Endothelial cell of umbilical vein (primary cell): ENCODE measurements around the gene PPY. TPM values are rescaled to one million over a fixed set of nuclear protein-coding genes. Genes with fewer than 3 reads are reported as not detected.

Source experiments
- BruUV-seq: library from RNA; stranded (reverse); fragments of 400-500 nt; replicated peaks from 2 replicates; lab custom pipeline; 2021; lab: Mats Ljungman, UMichigan
- CTCF ChIA-PET: fragments of 300-600, 350-600 bp; sonication (Branson Sonifier 250); formaldehyde crosslinking; loops from one replicate; lab custom pipeline; 2021; ENCODE audit warnings: antibody characterized with exemption, inconsistent platforms; lab: Charles Lee
- POLR2A ChIA-PET: fragments of 300-600, 350-600 bp; sonication (Branson Sonifier 250); formaldehyde crosslinking; loops from one replicate; lab custom pipeline; 2021; ENCODE audit warnings: antibody characterized with exemption, inconsistent platforms; lab: Charles Lee
- DNase-seq: peaks from one replicate; pipeline ENCODE4 v3.0.0-alpha.2; 2011; ENCODE audit warnings: low read depth, low spot score
- FAIRE-seq: peaks from 2 replicates; lab custom pipeline; 2011; peaks lifted over from hg19 to GRCh38; lab: Jason Lieb, UNC
- H2AFZ ChIP-seq: 2 replicates; pipeline ENCODE4 v1.6.0; 2012; ENCODE audit warnings: low read depth, low read length, control low read depth, inconsistent platforms
- H3K27ac ChIP-seq: 2 replicates; pipeline ENCODE4 v1.5.1; 2011; ENCODE audit warnings: low read depth, mild to moderate bottlenecking, control low read depth, low read length, moderate library complexity; ENCODE audit not compliant: insufficient read depth
- H3K27me3 ChIP-seq, 2 experiments: 2 replicates each; pipeline versions ENCODE4 v1.6.0 to v1.6.1; 2011; ENCODE audit warnings: low read length in 2 of 2, mixed read lengths in 1 of 2; ENCODE audit not compliant: control insufficient read depth in 2 of 2, insufficient read depth in 2 of 2
- H3K36me3 ChIP-seq, 2 experiments: 2 replicates in 1 of 2; 3 replicates in 1 of 2; pipeline ENCODE4 v1.5.1; 2011; ENCODE audit warnings: low read length in 2 of 2, mild to moderate bottlenecking in 1 of 2, moderate library complexity in 1 of 2; ENCODE audit not compliant: control insufficient read depth in 2 of 2, insufficient read depth in 2 of 2; ENCODE audit errors: extremely low read depth in 1 of 2
- H3K4me1 ChIP-seq: 3 replicates; pipeline ENCODE4 v1.5.1; 2011; ENCODE audit warnings: mild to moderate bottlenecking, low read length; ENCODE audit not compliant: control insufficient read depth, insufficient read depth; ENCODE audit errors: extremely low read depth
- H3K4me2 ChIP-seq: 2 replicates; pipeline ENCODE4 v1.6.1; 2011; ENCODE audit warnings: low read length, control low read depth, mixed read lengths; ENCODE audit not compliant: insufficient read depth
- H3K4me3 ChIP-seq, 3 experiments: fragments of 200-600 bp in 1 of 3; sonication (generic), shearing (Covaris generic) in 1 of 3; replicated peaks in 1 of 3; 2 replicates each; pipeline ENCODE4 v1.5.1; 2011 to 2016; ENCODE audit warnings: control low read depth in 3 of 3, low read length in 3 of 3, mild to moderate bottlenecking in 2 of 3, inconsistent platforms in 1 of 3, low read depth in 1 of 3, moderate library complexity in 1 of 3; ENCODE audit not compliant: insufficient read depth in 1 of 3
- H3K79me2 ChIP-seq: 2 replicates; pipeline ENCODE4 v1.6.0; 2012; ENCODE audit warnings: low read length, inconsistent platforms; ENCODE audit not compliant: control insufficient read depth, insufficient read depth
- H3K9ac ChIP-seq: replicated peaks from 2 replicates; pipeline ENCODE3; 2011; ENCODE audit warnings: low read length, control low read depth; ENCODE audit not compliant: insufficient read depth; ENCODE audit errors: extremely low read depth
- H3K9me1 ChIP-seq: replicated peaks from 3 replicates; pipeline ENCODE4 v1.6.0; 2011; ENCODE audit warnings: mild to moderate bottlenecking, low read length; ENCODE audit not compliant: control insufficient read depth, insufficient read depth; ENCODE audit errors: extremely low read depth
- H3K9me3 ChIP-seq: replicated peaks from 2 replicates; pipeline ENCODE4 v1.5.1; 2012; ENCODE audit warnings: low read length, inconsistent platforms; ENCODE audit not compliant: control insufficient read depth, insufficient read depth
- H4K20me1 ChIP-seq: replicated peaks from 2 replicates; pipeline ENCODE3; 2011; ENCODE audit warnings: mild to moderate bottlenecking, low read length; ENCODE audit not compliant: control insufficient read depth, insufficient read depth; ENCODE audit errors: extremely low read depth
- CTCF ChIP-seq, 2 donors: IDR thresholded peaks; 1 replicate in 1 of 2; 2 replicates in 1 of 2; pipeline ENCODE4 v1.5.1; 2011; ENCODE audit warnings: low read length in 2 of 2, mild to moderate bottlenecking in 2 of 2, moderate library complexity in 2 of 2, control low read depth in 1 of 2, inconsistent platforms in 1 of 2, low read depth in 1 of 2; ENCODE audit not compliant: insufficient read depth in 1 of 2; ENCODE audit errors: extremely low read depth in 1 of 2
- EZH2 ChIP-seq: IDR thresholded peaks from 2 replicates; pipeline ENCODE4 v1.6.1; 2012; ENCODE audit warnings: borderline replicate concordance, low read depth, mild to moderate bottlenecking, moderate library complexity, low read length, inconsistent platforms; ENCODE audit not compliant: severe bottlenecking
- FOS ChIP-seq: IDR thresholded peaks from 2 replicates; pipeline ENCODE4 v1.6.1; 2011; ENCODE audit warnings: mild to moderate bottlenecking, low read length, moderate library complexity, borderline replicate concordance; ENCODE audit not compliant: insufficient read depth
- GATA2 ChIP-seq: IDR thresholded peaks from 2 replicates; pipeline ENCODE4 v1.7.0; 2011; ENCODE audit warnings: low read depth, mild to moderate bottlenecking, moderate library complexity, mixed read lengths, low read length; ENCODE audit not compliant: insufficient read length, insufficient read depth
- JUN ChIP-seq: IDR thresholded peaks from 2 replicates; pipeline ENCODE4 v1.6.1; 2011; ENCODE audit warnings: borderline replicate concordance, low read depth; ENCODE audit not compliant: insufficient read length, insufficient read depth
- MAX ChIP-seq: IDR thresholded peaks from 2 replicates; pipeline ENCODE4 v1.6.1; 2011; ENCODE audit not compliant: insufficient read depth, insufficient read length
- MYC ChIP-seq: IDR thresholded peaks from one replicate; pipeline ENCODE4 v1.6.1; 2011; ENCODE audit warnings: mild to moderate bottlenecking, low read depth, low read length
- POLR2A ChIP-seq: IDR thresholded peaks from 2 replicates; pipeline ENCODE4 v1.6.1; 2012; ENCODE audit warnings: low read depth, mild to moderate bottlenecking, control low read depth, low read length
- POLR2AphosphoS5 ChIP-seq: IDR thresholded peaks from 2 replicates; pipeline ENCODE4 v1.6.1; 2012; ENCODE audit warnings: low read depth, mild to moderate bottlenecking, control low read depth, low read length, moderate library complexity; ENCODE audit not compliant: insufficient read depth
- dilution Hi-C: fragments of 300-500 bp; cut with MboI; formaldehyde crosslinking; loops from one replicate; pipeline ENCODE4 v1.15.0; 2019; ENCODE audit warnings: low sequenced_read_pairs; ENCODE audit not compliant: extremely low pct_ligation_motif_present
- intact Hi-C: fragments of 100-400 bp; cut with micrococcal nuclease; formaldehyde crosslinking; loops from one replicate; pipeline ENCODE4 v1.10.0; 2022
- polyA plus RNA-seq, 4 experiments: library from polyadenylated mRNA; depleted of rRNA in 3 of 4; stranded (reverse) in 3 of 4; unstranded in 1 of 4; fragments of >200 nt; gene quantifications; 2 replicates each; pipeline versions ENCODE4 v1.2.1 to v1.2.3, GENCODE V29; 2011 to 2012; ENCODE audit warnings: missing spikeins in 1 of 4
- total RNA-seq: library from RNA; stranded (reverse); gene quantifications from 2 replicates; pipeline ENCODE4 v1.2.3, GENCODE V29; 2021

Gene PPY
- total and polyA plus RNA-seq, 2 donors (not counting 3 experiments of a cell fraction or from before 2014, with no cell fraction given) = not detected

- DNase-seq (no peak), FAIRE-seq (no peak)
- ChIA-PET POLR2A (no interaction called here), CTCF (interaction anchor here (2.2 kb wide), 1 partner anchor 22 kb away, joined by 10 read pairs; no protein-coding TSS in a partner anchor)
- no TSS peak for BruUV-seq
- Histone ChIP-seq H3K27me3 (peaks cover 12 to 14% of the 10 kb centered on the region in 2 experiments), H3K36me3 (no peaks in the 10 kb centered on the region), H3K4me1 (no peaks in the 10 kb centered on the region), H3K4me3 (no peak overlapping the region), H3K9ac (no peak overlapping the region), H3K27ac (no peak overlapping the region), H4K20me1 (no peaks in the 10 kb centered on the region), H2AFZ (no peak overlapping the region), H3K79me2 (no peaks in the 10 kb centered on the region), H3K4me2 (no peak overlapping the region), H3K9me1 (no peaks in the 10 kb centered on the region), H3K9me3 (no peaks in the 10 kb centered on the region)
- dilution Hi-C loops (no loop called here), intact Hi-C loops (no loop called here)
- TF ChIP-seq POLR2AphosphoS5 (no peak), FOS (no peak), MAX (no peak), JUN (no peak), MYC (no peak), GATA2 (no peak), CTCF (IDR thresholded peaks at IDR 0.05; ENCODE audit: extremely low read depth in 1 of 2, insufficient read depth in 1 of 2, low read depth in 1 of 2, low read length in 2 of 2) (no peak), EZH2 (no peak), POLR2A (no peak)
Measured at GRCh38 chr17:43932357-43932756, 9.9 kb downstream of the PPY start.
